Stimulated activated CD4-positive, alpha-beta T cell treated with anti-CD3 and anti-CD28 coated beads, Interleukin-4, amount 100 ng/mL, for 4 hours (primary cell): Measurements from ENCODE around the gene OAF.
"Not testable (repeated sequence)": the region's sequence is repeated elsewhere in the genome, so short reads cannot be mapped to it uniquely, and the experiment has no call there.

ENCODE experiments used
- DNase-seq, 2 experiments: peaks; one replicate each; pipeline ENCODE4 v3.0.0-alpha.2; 2020

OAF gene

DNA sequence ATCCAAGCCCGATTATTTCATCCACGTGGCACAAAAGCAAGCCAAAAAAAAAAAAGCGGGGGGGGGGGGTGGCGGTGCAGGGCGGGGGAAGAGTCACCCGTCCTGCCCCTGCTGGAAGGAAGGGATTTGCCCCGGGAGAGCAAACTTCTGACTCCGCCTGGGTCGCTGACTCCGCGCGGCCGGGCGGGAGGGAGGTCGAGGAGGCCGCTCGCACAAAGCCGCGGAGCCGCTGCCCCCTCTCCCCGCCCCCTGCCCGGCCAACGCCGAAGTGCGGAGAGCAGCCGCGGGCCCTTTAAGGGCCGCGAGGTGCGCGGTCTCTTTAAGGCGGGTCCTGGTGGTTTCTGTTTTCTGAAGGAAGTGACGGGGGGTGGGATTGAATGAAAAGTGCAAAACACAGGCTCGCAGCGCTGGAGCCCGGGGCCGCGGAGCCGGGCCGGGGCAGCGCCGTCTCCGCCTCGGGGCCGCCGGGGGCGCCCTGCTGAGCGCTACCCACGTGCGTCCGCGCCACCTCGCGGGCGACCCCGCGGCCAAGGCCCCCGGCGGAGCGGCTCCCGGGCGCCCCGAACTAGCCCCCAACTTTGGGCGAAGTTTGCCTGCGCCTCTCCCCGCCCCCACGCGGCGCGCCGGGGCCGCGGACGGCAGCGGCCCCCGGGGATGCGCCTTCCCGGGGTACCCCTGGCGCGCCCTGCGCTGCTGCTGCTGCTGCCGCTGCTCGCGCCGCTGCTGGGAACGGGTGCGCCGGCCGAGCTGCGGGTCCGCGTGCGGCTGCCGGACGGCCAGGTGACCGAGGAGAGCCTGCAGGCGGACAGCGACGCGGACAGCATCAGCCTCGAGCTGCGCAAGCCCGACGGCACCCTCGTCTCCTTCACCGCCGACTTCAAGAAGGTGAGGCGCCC is at the start of gene OAF:
Gene OAF, plus strand, starts transcription at position 407 of the 896 bp plus-strand sequence. Its CDS starts 248 bp downstream, at position 655.
- DNase-seq: peak; percentile 39 to 52

DNA sequence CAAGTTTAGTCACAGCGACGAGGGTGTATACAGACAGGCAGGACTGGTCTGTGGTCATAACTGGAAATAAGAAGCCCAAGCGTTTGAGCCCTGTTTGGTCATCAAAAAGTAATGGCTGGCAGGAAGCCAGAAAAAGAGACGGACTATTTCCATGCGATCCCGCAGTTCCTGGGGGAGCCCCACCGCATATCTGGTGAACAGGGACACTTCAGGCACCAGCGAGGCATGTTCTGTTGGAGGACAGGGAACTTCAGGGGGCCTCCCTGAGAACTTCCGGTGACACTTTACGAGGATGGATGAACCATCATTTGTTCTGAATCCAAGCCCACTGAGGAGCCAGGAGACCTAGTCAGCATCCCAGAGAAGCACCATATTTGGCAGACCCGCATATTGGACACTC is 43.2 kb upstream of the OAF start:
- no peak for DNase-seq

GRCh38 chr11:120168108-120168959 is 42.5 kb upstream of the OAF start:
- no peak for DNase-seq

DNA sequence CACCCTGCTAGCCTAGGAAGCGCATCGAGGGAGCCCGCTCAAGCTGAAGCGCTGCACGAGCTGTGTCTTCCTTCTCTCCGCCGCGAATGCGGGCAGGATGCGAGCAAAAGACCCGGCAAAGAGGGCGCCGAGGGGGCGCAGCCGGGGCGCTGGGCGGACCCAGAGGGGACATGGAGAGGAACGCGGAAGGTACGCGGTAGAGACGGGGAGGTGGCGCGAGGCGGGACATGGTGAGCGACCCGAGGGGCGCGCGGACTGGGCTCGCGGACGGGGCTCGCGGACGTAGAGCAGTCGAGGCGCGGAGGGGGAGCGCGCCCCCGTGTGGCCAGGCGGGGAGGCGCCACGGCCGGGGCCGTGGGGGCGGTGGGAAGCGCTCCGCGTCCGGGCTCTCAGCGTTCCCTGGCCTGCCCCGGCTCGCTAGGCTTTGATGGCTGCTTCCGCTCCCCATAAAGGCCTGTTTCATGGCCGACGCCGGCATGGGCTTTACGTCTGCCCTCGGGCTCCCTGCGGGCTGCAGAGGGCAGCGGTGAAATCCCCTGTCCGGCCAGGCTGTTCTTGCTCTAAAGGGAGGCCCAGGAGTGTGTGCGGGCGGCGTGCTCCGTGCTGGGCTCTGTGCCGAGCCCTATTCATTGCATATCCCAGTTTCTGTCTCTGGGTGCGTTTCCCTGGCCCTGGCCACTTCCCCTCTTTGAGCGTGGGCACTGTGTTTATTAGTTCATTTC is 41.7 kb upstream of the OAF start:
- peak; percentile 29 to 60 for DNase-seq

DNA sequence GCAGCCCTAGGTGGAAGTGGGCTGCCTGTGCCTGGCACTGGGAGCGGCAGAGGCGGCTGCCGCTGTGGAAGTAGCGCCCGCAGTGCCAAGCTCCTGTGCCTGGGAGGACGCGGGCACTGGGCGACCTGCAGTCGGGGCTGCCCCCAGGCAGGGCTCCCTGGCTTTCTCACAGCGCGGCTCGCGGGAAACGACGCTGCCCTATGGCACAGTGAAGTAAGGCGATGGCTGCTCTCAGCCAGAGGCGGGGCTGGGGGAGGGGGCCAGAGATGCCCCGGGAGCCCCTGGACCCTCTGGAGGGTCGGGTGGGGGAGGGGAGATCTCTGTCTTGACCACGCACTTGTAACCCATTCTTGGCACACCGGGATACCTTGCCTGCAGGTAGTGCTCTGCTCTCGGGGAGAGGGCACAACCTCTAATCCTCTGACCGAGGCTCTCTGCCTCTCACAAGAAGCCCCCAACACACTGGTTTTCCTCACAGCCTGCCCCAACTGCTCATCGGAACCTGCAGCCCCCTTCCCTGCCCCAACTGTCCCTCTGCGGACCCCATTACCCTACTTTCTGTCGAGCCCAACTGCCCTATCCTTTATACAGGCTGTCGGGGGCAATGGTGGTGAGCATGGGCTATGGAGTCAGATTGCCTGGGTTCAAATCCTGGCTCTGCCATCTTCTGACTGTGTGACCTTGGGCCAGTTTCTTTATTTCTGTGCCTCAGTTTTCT is 40.7 kb upstream of the OAF start:
- no peak for DNase-seq

GRCh38 chr11:120170741-120171261 is 40.0 kb upstream of the OAF start:
- DNase-seq: no peak

DNA sequence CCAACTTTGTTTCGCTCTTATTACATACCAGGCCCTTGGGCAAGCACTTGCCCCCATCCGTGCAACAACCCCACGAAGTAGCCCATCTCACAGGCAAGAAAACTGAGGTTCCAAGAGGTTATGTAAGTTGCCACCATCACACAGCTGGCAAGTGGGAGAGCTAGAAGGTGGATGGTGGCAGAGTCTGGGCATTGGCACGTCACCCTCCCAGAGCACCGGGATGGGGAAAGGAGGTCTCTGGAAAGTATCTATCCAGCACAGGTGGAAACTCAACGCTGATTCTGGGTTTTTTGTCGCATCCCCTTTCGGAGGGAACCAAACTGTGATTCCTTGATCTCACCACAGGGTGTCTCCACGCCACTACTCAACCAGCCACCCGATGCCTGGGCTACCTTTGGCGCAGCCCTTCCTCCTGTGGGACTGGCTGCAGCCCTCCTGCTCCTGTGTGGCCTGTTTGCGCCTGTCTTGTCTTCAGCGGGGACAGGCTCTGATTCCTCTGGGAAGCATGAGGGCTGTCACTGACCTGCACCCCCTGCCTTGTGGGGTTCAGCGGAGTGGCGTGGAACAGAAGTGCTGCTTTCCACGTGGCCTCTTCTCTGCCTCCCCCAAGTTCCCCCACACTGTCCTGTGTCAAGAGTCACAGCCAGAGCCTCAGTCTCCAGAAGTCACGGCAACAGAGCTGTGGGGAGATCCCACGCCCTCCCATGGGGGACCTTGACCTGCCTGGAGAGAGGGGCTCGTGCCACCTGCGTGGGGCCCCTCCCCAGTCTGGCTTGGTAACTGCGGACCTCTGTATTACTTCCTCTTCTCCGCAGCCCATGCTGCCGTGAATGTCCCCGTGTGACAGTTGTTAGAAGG is 38.5 kb upstream of the OAF start:
- peak; percentile 29 to 37 for DNase-seq

- no peak for DNase-seq
Measured at GRCh38 chr11:120173019-120173705, 37.7 kb upstream of the OAF start.

DNA sequence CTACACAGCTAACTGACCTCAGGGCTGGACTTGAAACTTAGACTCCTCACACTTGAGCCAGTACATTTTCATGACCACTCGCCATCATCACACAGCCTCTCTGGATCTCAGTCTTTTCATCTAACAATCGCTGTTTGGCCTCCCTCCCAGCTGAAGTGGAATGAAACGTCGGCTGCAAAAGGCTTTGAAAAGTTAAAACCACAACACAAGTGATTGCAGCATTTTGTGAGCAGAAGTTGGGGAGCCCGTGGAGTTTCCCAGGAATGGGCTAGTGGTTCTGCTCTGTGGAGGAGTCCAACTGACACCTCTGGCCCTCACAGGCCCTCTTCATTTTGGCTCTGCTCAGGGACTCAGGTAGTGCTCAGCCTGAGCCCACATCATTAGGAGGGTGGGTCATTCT is 37.0 kb upstream of the OAF start:
- no peak for DNase-seq

DNA sequence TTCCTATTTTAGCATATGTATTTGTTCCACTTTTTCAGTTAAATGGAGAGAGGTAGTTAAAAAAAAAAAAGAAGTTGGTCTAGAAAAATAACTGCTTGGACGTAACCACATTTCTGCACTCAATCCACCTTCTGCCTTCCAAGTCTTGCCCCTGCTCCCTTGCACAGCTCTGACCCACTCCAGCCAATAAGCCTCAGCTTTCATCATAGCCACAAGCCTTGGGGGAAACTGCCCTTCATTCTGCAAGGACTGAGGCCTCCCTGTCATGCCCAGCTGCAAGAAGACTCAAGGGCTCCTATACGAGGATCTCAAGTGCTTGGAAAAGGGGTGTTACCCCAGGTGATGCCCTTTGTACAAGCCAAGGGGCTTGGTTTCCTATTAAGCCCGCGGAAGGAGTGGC is 36.0 kb upstream of the OAF start:
- DNase-seq: no peak

DNA sequence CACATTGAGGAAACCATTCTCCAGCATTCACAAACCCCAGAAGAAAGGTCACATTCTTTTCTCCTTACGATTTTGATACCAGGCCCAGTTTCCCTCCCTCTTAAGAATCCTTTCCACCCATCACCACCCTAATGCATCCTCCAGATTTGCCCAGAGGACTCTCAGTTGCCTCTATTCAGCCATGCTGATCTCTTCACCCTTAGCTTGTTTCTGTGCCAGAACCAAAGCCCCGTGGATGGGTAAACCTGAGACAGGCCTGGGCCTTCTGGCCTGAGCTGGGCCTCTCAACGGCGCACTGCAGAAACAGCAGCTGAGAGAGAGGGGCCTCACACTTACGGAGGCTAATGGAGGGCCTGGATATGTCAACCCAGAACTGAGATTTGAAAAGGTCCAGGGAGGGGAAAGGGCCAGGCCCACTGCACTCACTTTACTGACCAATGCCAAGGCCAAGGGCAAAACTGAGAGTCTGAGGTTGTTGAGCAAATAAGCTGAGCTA is 32.2 kb upstream of the OAF start:
- no peak for DNase-seq

DNA sequence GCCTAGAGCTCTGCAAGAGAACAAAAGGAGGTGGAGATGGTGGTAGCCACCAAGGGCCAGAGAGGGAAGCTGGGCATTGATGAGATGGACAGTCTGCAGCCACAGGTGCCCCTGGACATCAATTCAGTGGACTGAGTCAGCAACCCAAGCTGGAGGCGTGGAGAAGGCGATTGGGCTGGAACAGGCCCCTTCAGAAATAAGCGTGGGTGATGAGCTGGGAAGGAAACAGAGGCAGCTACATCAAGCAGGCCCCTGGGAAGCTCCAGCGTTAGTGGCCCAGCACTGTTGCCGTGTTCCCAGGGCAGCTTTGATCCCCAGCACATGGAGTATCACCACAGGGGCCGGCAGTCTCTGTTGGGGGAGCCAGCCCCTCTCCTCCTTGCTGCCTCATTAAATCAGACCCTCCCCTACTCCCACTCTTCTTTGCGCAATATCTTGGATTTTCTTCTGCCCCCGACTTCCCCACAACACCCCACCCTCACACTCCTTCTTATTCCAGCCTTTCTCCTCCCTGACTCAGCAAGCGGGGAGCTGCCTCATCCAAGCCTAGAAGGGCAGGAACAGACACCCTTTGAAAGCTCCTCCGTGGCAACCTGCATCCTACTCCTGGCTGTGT is 31.7 kb upstream of the OAF start:
- DNase-seq: no peak

- DNase-seq: not testable (repeated sequence)
Measured at GRCh38 chr11:120180063-120180462, 30.8 kb upstream of the OAF start.

DNA sequence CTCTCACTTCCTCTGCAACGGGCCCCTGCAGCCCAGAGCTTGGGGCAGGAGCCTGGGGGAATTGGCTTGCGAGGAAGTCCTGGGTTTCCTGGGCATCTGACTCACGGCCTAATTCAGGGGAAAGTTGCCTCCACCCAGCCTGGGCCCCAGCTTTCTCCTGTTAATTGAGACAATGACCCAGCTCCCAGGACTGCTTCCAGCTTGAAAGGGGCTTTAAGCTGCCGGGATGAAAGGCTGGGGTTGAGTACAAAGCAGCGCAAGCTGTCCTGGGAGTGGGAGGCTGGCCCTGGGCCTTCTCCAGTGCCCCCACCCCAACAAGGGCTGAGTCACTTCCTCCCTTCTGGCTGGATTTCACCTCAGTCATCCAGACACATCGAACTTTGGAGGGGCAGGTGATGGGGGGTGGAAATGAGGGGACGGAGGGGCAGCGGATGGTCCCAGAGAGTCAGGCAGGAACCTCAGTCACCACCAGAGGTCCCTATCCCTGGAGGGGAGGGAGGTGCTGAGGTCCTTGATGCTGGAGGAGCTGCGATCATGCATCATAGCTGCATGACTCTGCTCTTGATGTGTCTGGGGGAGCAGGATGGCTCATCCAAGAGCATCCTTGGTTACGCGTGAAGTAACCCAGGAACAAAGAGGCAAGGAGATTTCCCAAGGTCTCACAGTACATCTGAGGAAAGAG is 30.1 kb upstream of the OAF start:
- no peak for DNase-seq

- DNase-seq: no peak
Measured at GRCh38 chr11:120181376-120181975, 29.4 kb upstream of the OAF start.

DNA sequence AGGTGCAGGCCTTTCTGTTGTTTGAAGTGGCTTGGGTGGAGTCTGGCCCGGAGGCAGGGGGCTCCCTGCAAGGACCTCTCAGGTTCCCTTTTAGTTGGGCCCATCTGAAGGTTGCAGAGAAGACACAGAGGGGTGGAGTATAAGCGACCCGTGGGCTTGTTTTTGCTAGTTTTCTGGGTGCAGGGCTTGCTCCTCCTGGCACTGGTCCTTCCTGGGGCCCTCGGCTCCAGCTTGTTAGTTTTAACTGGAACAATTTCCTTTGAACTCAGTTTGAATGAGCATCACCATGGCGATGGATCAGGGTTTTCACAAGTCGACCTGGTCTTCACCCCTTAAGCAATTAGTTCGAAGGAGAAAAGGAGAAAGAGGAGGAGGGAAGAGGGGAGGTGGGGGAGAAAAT is 28.5 kb upstream of the OAF start:
- DNase-seq: no peak

DNA sequence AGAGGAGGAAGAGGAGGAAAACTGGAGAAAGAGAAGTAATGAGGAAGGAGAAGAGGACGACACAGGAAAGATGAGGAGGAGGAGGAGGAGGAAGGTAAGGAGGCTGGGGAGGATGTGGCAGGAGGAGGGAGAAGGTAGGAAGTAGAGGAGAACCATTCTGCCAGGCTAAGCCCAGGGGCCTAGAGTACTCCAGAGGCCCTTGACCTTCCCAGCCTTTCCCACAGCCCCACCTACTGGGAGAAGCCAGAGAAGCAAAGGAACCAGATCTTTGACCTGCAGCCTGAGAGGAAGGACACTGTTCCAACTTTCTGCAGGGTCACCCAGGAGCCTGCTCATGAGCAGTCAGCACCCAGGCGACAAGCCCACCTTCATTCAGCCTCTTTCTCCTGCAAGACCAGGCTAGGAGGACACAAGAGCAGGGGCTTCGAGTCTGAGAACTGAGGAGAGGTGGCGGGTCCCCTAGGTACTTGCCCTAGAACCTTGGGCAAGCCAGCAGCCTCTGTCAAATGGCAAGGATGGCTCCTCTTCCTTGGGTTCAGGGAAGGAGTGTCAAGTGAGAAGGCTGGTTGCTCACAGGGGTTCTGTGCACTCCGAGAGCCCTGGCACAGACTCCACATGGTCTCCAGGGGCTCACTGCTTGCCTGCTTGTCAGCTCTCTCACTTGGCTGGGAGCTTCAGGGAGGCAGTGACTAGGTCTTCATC is 27.9 kb upstream of the OAF start:
- DNase-seq: no peak

GRCh38 chr11:120183701-120184141 is 27.1 kb upstream of the OAF start:
- no peak for DNase-seq
